H7 (cell line): ENCODE measurements around the gene DEFB119. TPM values are rescaled to one million over a fixed set of nuclear protein-coding genes. Genes with fewer than 3 reads are reported as not detected.
"Not testable (repeated sequence)": the region's sequence is repeated elsewhere in the genome, so short reads cannot be mapped to it uniquely, and the experiment has no call there.

Experiments
- DNase-seq: peaks from one replicate; pipeline ENCODE4 v3.0.0; 2012
- H3K27me3 ChIP-seq: 2 replicates; pipeline ENCODE4 v1.6.0; 2011; ENCODE audit warnings: mild to moderate bottlenecking, low read length; ENCODE audit not compliant: control insufficient read depth, insufficient read depth
- H3K36me3 ChIP-seq: replicated peaks from 2 replicates; pipeline ENCODE4 v1.5.1; 2011; ENCODE audit warnings: low read length; ENCODE audit not compliant: control insufficient read depth, insufficient read depth
- H3K4me3 ChIP-seq: 2 replicates; pipeline ENCODE4 v1.5.1; 2011; ENCODE audit warnings: low read depth, mild to moderate bottlenecking, control low read depth, low read length, moderate library complexity; ENCODE audit not compliant: insufficient read depth
- total RNA-seq: library from RNA; depleted of rRNA; stranded (reverse); fragments of >200 nt; shearing (Covaris generic); gene quantifications from 2 replicates; pipeline ENCODE4 v1.2.3, GENCODE V29; 2014; rRNA removed

The DEFB119 gene
- not detected in 2 replicates for total RNA-seq

GRCh38 chr20:31390490-31390889, at the start of gene DEFB119:
Gene DEFB119 (minus strand): TSS chr20:31390590. CDS start chr20:31390483, 107 bp downstream.
- Histone ChIP-seq H3K4me3 (no peak within 1 kb of the TSS), H3K27me3 (no peaks in the 10 kb centered on the region), H3K36me3 (no peaks in the 10 kb centered on the region)
- no peak for DNase-seq

DNA sequence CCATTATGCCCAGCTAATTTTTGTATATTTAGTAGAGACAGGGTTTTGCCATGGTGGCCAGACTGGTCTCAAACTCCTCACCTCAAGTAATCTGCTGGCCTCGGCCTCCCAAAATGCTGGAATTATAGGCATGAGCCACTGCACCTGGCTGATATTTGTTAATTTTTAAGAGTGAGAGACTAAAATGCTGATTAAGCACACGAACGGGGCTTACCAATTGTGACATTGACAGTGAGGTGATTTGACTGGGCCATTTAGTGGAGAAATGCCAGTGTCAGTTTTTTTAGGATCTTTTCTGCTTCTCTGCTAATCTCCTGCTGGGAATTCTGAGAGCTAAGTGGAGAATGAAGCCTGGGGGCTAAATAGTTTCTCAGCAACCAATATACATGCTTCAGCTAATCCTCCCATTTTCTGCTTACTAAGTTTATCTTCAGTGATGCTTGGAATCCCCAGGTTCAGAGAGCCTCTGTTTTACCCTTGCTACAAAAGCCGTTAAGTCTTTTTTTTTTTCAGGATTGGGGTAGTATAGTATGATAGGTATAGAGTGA, 40.3 kb upstream of the DEFB119 start:
- no peaks in the 10 kb centered on the region for H3K27me3 ChIP-seq
- no peaks in the 10 kb centered on the region for H3K36me3 ChIP-seq
- no peak for DNase-seq
- H3K4me3 ChIP-seq: no peak overlapping the region

DNA sequence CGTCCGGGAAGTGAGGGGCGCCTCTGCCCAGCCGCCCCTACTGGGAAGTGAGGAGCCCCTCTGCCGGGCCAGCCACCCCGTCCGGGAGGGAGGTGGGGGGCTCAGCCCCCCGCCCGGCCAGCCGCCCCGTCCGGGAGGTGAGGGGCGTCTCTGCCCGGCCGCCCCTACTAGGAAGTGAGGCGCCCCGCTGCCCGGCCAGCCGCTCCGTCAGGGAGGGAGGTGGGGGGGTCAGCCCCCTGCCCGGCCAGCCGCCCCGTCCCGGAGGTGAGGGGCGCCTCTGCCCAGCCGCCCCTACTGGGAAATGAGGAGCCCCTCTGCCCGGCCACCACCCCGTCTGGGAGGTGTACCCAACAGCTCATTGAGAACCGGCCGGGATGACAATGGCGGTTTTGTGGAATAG, 37.2 kb upstream of the DEFB119 start:
- H3K36me3 ChIP-seq, DNase-seq, H3K27me3 ChIP-seq, H3K4me3 ChIP-seq: not testable (repeated sequence)

GRCh38 chr20:31426891-31427551, 36.6 kb upstream of the DEFB119 start:
- H3K27me3 ChIP-seq, DNase-seq, H3K36me3 ChIP-seq, H3K4me3 ChIP-seq: not testable (repeated sequence)

- H3K36me3 ChIP-seq: no peaks in the 10 kb centered on the region
- no peak for DNase-seq
- H3K27me3 ChIP-seq: no peaks in the 10 kb centered on the region
- H3K4me3 ChIP-seq: no peak overlapping the region
Measured at GRCh38 chr20:31425797-31426196, 35.4 kb upstream of the DEFB119 start.

GRCh38 chr20:31418307-31418706, 27.9 kb upstream of the DEFB119 start:
- no peak for DNase-seq

GRCh38 chr20:31415653-31416052, 25.3 kb upstream of the DEFB119 start:
- Histone ChIP-seq H3K4me3 (no peak overlapping the region), H3K27me3 (no peaks in the 10 kb centered on the region), H3K36me3 (no peaks in the 10 kb centered on the region)
- no peak for DNase-seq

More at GRCh38 chr20:31418307-31418706, 27.9 kb upstream of the DEFB119 start:
- Histone ChIP-seq H3K4me3 (no peak overlapping the region), H3K36me3 (no peaks in the 10 kb centered on the region), H3K27me3 (no peaks in the 10 kb centered on the region)

- H3K36me3 ChIP-seq: no peaks in the 10 kb centered on the region
- no peak overlapping the region for H3K4me3 ChIP-seq
- no peak for DNase-seq
- H3K27me3 ChIP-seq: no peaks in the 10 kb centered on the region
Measured at GRCh38 chr20:31414381-31414780, 24.0 kb upstream of the DEFB119 start.

- no peak overlapping the region for H3K4me3 ChIP-seq
- no peaks in the 10 kb centered on the region for H3K36me3 ChIP-seq
- no peak for DNase-seq
- H3K27me3 ChIP-seq: no peaks in the 10 kb centered on the region
Measured at GRCh38 chr20:31410011-31410410, 19.6 kb upstream of the DEFB119 start.

- no peaks in the 10 kb centered on the region for H3K27me3 ChIP-seq
- DNase-seq: no peak
- H3K4me3 ChIP-seq: no peak within 1 kb of the TSS
- H3K36me3 ChIP-seq: no peaks in the 10 kb centered on the region
Measured at GRCh38 chr20:31406115-31406514, 15.7 kb upstream of the DEFB119 start, which contains the start of gene DEFB121. Gene DEFB121 (minus strand): TSS chr20:31406215. CDS start chr20:31406152, 63 bp downstream.

DNA sequence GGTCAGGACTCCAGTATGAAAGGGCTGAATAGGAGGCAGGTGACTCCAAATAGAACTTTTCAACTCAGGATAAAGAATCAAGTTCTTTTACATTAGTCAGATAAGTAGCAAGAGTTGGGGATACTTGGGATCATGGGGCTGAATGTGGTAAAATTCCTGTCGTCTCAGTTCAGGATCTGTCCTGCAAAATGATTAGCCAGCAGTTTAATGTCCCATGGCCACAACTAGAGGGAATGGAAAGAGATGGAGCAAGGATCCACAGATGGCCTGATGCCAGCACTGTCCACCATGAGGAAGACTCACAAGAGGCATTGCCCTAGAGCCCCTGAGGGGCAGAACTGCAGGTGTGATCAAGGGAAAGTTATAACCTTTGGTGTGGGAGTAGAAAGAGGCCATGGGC, 13.5 kb upstream of the DEFB119 start:
- no peak for DNase-seq
- Histone ChIP-seq H3K36me3 (no peaks in the 10 kb centered on the region), H3K27me3 (no peaks in the 10 kb centered on the region), H3K4me3 (no peak overlapping the region)

DNA sequence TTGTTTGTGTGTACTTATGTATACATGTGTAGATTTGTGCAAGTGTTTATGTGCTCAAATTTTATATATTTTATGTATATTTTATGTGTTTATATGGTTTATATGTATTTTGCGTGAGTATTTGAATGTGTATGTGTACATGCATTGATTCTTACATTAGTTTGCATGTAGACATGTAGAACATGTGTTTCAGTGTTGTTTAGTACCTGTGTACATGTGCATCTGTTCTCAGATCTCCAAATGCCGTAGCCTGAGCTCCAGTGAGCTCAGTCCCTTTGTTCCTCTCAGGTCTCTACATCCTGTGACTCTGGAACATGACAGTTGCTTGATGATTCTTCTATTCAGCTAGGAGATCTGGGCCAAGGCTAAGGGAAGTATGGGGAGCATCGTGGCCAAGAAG, 4.5 kb upstream of the DEFB119 start:
- Histone ChIP-seq H3K27me3 (no peaks in the 10 kb centered on the region), H3K36me3 (no peaks in the 10 kb centered on the region), H3K4me3 (no peak overlapping the region)
- no peak for DNase-seq

DNA sequence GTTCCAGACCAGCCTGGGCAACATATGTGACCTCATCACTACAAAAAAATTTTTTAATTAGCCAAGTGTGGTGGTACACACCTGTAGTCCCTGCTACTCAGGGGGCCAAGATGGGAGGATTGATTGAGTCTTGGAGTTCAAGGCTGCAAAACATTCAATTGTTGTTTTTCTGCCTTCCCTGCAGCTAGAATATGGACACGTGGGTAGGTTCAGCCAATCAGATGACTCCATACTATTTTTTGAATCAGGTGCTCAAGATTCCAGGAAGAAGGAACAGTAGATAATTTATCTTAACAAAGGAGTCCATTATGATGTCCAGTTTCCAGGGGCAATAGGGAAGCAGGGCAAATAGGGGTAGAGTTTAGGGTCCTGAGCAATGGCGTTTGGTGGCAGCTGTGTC, 2.4 kb upstream of the DEFB119 start:
- no peaks in the 10 kb centered on the region for H3K36me3 ChIP-seq
- H3K4me3 ChIP-seq: no peak overlapping the region
- DNase-seq: no peak
- no peaks in the 10 kb centered on the region for H3K27me3 ChIP-seq

GRCh38 chr20:31374346-31374745, 16.0 kb downstream of the DEFB119 start:
- Histone ChIP-seq H3K4me3 (no peak overlapping the region), H3K27me3 (no peaks in the 10 kb centered on the region)

GRCh38 chr20:31368301-31368700, 22.1 kb downstream of the DEFB119 start, which contains the start of gene DEFB118:
Gene DEFB118 (plus strand): TSS chr20:31368601. CDS start chr20:31368651, 50 bp downstream.
- Histone ChIP-seq H3K36me3 (no peaks in the 10 kb centered on the region), H3K4me3 (no peak within 1 kb of the TSS), H3K27me3 (no peaks in the 10 kb centered on the region)
- DNase-seq: no peak

More at GRCh38 chr20:31374346-31374745, 16.0 kb downstream of the DEFB119 start:
- no peak for DNase-seq
- H3K36me3 ChIP-seq: no peaks in the 10 kb centered on the region
